H1 (cell line): ENCODE results near the gene TMEM178B. TPM values are rescaled to one million over a fixed set of nuclear protein-coding genes. Genes with fewer than 3 reads are reported as not detected.

Experiments
- EP300 ChIP-seq, 2 experiments: IDR thresholded peaks; 1 replicate in 1 of 2; 2 replicates in 1 of 2; pipeline ENCODE4 v1.6.1; 2011 to 2012; ENCODE audit warnings: low read depth in 2 of 2, low read length in 2 of 2, mild to moderate bottlenecking in 2 of 2, borderline replicate concordance in 1 of 2, inconsistent platforms in 1 of 2, moderate library complexity in 1 of 2
- JUN ChIP-seq: IDR thresholded peaks from 2 replicates; pipeline ENCODE4 v1.6.1; 2011; ENCODE audit warnings: low read depth, mild to moderate bottlenecking, improper control_type of control experiment, low read length
- POLR2A ChIP-seq, 2 experiments: IDR thresholded peaks; 1 replicate in 1 of 2; 2 replicates in 1 of 2; pipeline ENCODE4 v1.6.1; 2011; ENCODE audit warnings: low read depth in 2 of 2, low read length in 2 of 2, mild to moderate bottlenecking in 2 of 2; ENCODE audit errors: control extremely low read depth in 1 of 2
- ZNF274 ChIP-seq: IDR thresholded peaks from 2 replicates; pipeline ENCODE4 v1.7.0; 2012; ENCODE audit warnings: low read length, borderline replicate concordance; ENCODE audit errors: extremely low read depth
- polyA plus RNA-seq, 7 experiments: library from polyadenylated mRNA; depleted of rRNA in 3 of 7; stranded (reverse) in 5 of 7; unstranded in 2 of 7; fragments of >200 nt in 5 of 7; fragments of 200-250 nt in 2 of 7; gene quantifications; 1 replicate in 5 of 7; 2 replicates in 1 of 7; 4 replicates in 1 of 7; pipeline versions ENCODE4 v1.2.1 to v1.2.3, GENCODE V29; 2011 to 2013; ENCODE audit warnings: missing spikeins in 2 of 7, mixed read lengths in 2 of 7
- total RNA-seq: library from RNA; stranded (reverse); fragmentation: NEBNext Ultra II Directional; extraction: Animal tissue kit (Norgen Biotek cat#: 25700); gene quantifications from 2 replicates; pipeline ENCODE4 v1.2.1, GENCODE V29; 2021

Gene TMEM178B
- total and polyA plus RNA-seq, 2 of the 8 experiments (the other 6 are each of a cell fraction or from before 2014, with no cell fraction given), result 5.3 to 18.1 TPM

GRCh38 chr7:141207661-141208060 lies 133.8 kb downstream of the TMEM178B start (continued):
- TF ChIP-seq EP300 (IDR thresholded peaks at IDR 0.05; ENCODE audit: borderline replicate concordance in 1 of 2, low read depth in 2 of 2, low read length in 2 of 2) (no peak), POLR2A (IDR thresholded peaks at IDR 0.05; ENCODE audit: control extremely low read depth in 1 of 2, low read depth in 2 of 2, low read length in 2 of 2) (no peak), ZNF274 (no peak), JUN (no peak)
